GM12875 (cell line): ENCODE data around the gene COL21A1.

Experiments used
- H3K4me3 ChIP-seq: one replicate; pipeline ENCODE4 v1.5.1; 2011; ENCODE audit warnings: low read depth, low read length, control low read depth
- CTCF ChIP-seq: IDR thresholded peaks from 2 replicates; pipeline ENCODE4 v1.5.1; 2011; ENCODE audit warnings: low read depth, mild to moderate bottlenecking, control low read depth, inconsistent platforms, low read length, moderate library complexity, borderline replicate concordance; ENCODE audit not compliant: insufficient read depth

The COL21A1 gene

GRCh38 chr6:56036916-56037600 lies 210.3 kb downstream of the COL21A1 start:
- no peak overlapping the region for H3K4me3 ChIP-seq
- TF ChIP-seq CTCF = no peak

GRCh38 chr6:56033401-56033800 lies 214.0 kb downstream of the COL21A1 start:
- TF ChIP-seq CTCF = no peak
- H3K4me3 ChIP-seq = no peak overlapping the region

- no peak overlapping the region for H3K4me3 ChIP-seq
- TF ChIP-seq CTCF = no peak
Measured at GRCh38 chr6:56032715-56033260, 214.6 kb downstream of the COL21A1 start.

- H3K4me3 ChIP-seq = no peak overlapping the region
- no peak for TF ChIP-seq CTCF
Measured at GRCh38 chr6:56027865-56028264, 219.5 kb downstream of the COL21A1 start.

- H3K4me3 ChIP-seq = no peak overlapping the region
- TF ChIP-seq CTCF = no peak
Measured at GRCh38 chr6:56026455-56027180, 220.8 kb downstream of the COL21A1 start.

GRCh38 chr6:56025795-56026194 lies 221.6 kb downstream of the COL21A1 start:
- no peak overlapping the region for H3K4me3 ChIP-seq
- TF ChIP-seq CTCF = no peak

- no peak for TF ChIP-seq CTCF
Measured at GRCh38 chr6:56024931-56025330, 222.4 kb downstream of the COL21A1 start.

More at GRCh38 chr6:56024931-56025330, 222.4 kb downstream of the COL21A1 start:
- H3K4me3 ChIP-seq = no peak overlapping the region
